ENCODE data around the gene LIN7A.

The LIN7A gene, protein sequence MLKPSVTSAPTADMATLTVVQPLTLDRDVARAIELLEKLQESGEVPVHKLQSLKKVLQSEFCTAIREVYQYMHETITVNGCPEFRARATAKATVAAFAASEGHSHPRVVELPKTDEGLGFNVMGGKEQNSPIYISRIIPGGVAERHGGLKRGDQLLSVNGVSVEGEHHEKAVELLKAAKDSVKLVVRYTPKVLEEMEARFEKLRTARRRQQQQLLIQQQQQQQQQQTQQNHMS

DNA sequence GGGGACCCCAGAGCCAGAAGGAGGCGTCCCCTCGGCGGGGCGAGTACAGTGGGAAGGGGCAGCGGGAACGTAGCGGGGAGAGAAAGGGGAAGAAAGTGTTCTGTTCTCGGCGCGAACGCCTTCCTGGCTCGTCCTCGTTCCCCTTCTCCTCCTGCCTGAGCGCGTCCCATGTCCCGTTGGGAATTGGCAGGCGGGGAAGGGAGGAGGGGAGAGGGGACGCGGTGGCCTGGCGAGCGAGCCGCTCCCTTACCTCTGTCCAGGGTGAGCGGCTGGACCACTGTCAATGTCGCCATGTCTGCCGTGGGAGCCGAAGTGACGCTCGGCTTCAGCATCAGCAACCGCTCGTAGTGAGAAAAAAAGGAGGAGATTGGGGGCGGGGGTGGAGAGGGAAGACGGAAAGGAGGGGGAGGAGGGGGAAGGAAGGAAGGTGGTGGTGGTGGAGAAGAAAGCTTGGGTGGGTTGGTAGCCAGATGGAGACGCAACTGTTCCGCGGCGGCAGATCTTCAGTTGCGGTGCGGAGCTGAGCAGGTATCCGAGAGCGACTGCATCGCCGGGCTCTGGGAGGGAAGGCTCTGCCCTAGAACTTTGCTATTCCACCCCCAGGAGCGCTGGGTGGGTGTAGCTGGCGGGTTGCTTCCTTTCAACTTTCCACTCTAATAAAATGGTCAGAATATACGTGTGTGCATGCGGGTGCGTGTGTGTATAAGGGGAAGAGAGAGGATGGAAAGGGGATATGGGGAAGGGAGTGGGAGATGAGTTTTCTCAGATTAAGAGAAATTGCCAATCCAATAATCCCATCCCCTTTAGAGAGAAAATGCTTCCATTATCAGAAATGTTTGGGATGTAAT, at the start of gene LIN7A:
LIN7A (minus strand) TSS at position 544 of the 848 bp plus-strand sequence; CDS start at position 332, 212 bp downstream.
- H3K4me1 Mint-ChIP-seq = no peaks in the 10 kb centered on the region
- H3K4me3 Mint-ChIP-seq = no peak within 1 kb of the TSS
- no peaks in the 10 kb centered on the region for H3K36me3 Mint-ChIP-seq
- no peak within 1 kb of the TSS for H3K27ac Mint-ChIP-seq
- no peaks in the 10 kb centered on the region for H3K9me3 Mint-ChIP-seq
- ATAC-seq = no peak
- H3K27me3 Mint-ChIP-seq = peaks cover 23% of the 10 kb centered on the region

DNA sequence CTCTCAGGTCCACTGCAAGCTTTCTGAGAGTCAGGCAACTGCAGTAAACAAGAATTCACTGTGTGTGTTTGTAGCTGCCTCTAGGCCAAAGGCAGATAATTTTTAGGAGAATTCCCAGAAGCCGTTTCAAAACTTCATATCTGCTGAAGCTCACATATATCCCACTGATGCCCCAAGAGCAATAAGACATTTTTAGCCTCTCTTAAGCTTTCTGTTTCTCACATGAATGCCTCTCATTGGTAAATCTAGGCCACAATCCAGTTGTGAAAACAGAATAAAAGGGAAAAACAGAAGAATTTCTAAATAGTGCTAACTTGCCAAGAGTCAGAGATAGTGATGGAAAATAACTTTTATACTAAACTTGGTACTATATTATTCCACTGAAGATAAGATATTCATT, 48.5 kb upstream of the LIN7A start:
- no peak overlapping the region for H3K4me3 Mint-ChIP-seq
- no peak for ATAC-seq
- peaks cover 2% of the 10 kb centered on the region for H3K9me3 Mint-ChIP-seq
- H3K36me3 Mint-ChIP-seq = no peaks in the 10 kb centered on the region
- H3K27me3 Mint-ChIP-seq = no peaks in the 10 kb centered on the region
- H3K27ac Mint-ChIP-seq = no peak overlapping the region
- no peaks in the 10 kb centered on the region for H3K4me1 Mint-ChIP-seq

- Mint-ChIP-seq H3K4me3 (no peak overlapping the region), H3K27ac (no peak overlapping the region), H3K27me3 (no peaks in the 10 kb centered on the region), H3K9me3 (peaks cover 2% of the 10 kb centered on the region), H3K36me3 (no peaks in the 10 kb centered on the region), H3K4me1 (no peaks in the 10 kb centered on the region)
- no peak for ATAC-seq
Observed at GRCh38 chr12:80979816-80980215, 42.1 kb upstream of the LIN7A start.

- Mint-ChIP-seq H3K27ac (no peak overlapping the region), H3K27me3 (no peaks in the 10 kb centered on the region), H3K36me3 (no peaks in the 10 kb centered on the region), H3K4me3 (no peak overlapping the region), H3K4me1 (no peaks in the 10 kb centered on the region), H3K9me3 (peaks cover 2% of the 10 kb centered on the region)
- no peak for ATAC-seq
Observed at GRCh38 chr12:80979251-80979650, 41.5 kb upstream of the LIN7A start.

DNA sequence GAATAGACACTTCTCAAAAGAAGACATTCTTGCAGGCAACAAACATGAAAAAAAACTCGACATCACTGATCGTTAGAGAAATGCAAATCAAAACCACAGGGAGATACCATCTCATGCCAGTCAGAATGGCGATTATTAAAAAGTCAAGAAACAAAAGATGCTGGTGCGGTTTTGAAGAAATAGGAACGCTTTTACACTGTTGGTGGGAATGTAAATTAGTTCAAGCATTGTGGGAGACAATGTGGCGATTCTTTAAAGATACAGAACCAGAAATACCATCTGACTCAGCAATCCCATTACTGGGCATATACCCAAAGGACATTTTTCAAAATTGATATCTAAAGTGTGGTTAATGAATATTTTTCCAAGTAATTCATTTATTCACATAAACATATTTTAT, 39.6 kb upstream of the LIN7A start:
- H3K27ac Mint-ChIP-seq = no peak overlapping the region
- no peaks in the 10 kb centered on the region for H3K27me3 Mint-ChIP-seq
- H3K36me3 Mint-ChIP-seq = no peaks in the 10 kb centered on the region
- H3K4me3 Mint-ChIP-seq = no peak overlapping the region
- no peaks in the 10 kb centered on the region for H3K4me1 Mint-ChIP-seq
- ATAC-seq = no peak
- H3K9me3 Mint-ChIP-seq = peaks cover 2% of the 10 kb centered on the region

- no peaks in the 10 kb centered on the region for H3K27me3 Mint-ChIP-seq
- no peak for ATAC-seq
- no peaks in the 10 kb centered on the region for H3K9me3 Mint-ChIP-seq
- no peak overlapping the region for H3K27ac Mint-ChIP-seq
- no peaks in the 10 kb centered on the region for H3K4me1 Mint-ChIP-seq
- H3K36me3 Mint-ChIP-seq = no peaks in the 10 kb centered on the region
- H3K4me3 Mint-ChIP-seq = no peak overlapping the region
Observed at GRCh38 chr12:80968326-80968725, 30.6 kb upstream of the LIN7A start.

DNA sequence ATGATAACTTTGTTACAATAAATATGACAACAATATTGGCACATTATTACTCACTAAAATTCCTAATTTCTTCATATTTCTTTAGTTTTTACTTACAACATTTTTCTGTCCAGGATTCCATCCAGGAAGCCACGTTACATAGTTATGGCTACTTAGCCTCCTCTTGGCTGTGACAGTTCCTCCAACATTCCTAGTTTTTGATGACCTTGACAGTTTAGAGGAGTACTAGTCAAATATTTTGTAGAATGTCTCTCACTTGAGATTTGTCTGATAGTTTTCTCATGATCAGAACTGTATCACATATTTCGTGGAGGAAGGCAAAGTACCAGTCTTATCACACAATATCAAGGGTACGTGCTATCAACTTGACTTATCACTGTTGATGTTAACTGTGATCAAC, 29.8 kb upstream of the LIN7A start:
- no peaks in the 10 kb centered on the region for H3K4me1 Mint-ChIP-seq

GRCh38 chr12:80966001-80966400, 28.3 kb upstream of the LIN7A start:
- Mint-ChIP-seq H3K4me1 (no peaks in the 10 kb centered on the region), H3K9me3 (no peaks in the 10 kb centered on the region), H3K4me3 (no peak overlapping the region), H3K36me3 (no peaks in the 10 kb centered on the region), H3K27ac (no peak overlapping the region), H3K27me3 (no peaks in the 10 kb centered on the region)
- no peak for ATAC-seq

More for the DNA sequence above, 29.8 kb upstream of the LIN7A start:
- Mint-ChIP-seq H3K36me3 (no peaks in the 10 kb centered on the region), H3K4me3 (no peak overlapping the region), H3K27ac (no peak overlapping the region), H3K27me3 (no peaks in the 10 kb centered on the region), H3K9me3 (no peaks in the 10 kb centered on the region)
- ATAC-seq = no peak

- Mint-ChIP-seq H3K4me1 (no peaks in the 10 kb centered on the region), H3K27me3 (no peaks in the 10 kb centered on the region), H3K9me3 (no peaks in the 10 kb centered on the region), H3K4me3 (no peak overlapping the region), H3K27ac (no peak overlapping the region), H3K36me3 (no peaks in the 10 kb centered on the region)
- no peak for ATAC-seq
Observed at GRCh38 chr12:80958162-80958561, 20.4 kb upstream of the LIN7A start.

DNA sequence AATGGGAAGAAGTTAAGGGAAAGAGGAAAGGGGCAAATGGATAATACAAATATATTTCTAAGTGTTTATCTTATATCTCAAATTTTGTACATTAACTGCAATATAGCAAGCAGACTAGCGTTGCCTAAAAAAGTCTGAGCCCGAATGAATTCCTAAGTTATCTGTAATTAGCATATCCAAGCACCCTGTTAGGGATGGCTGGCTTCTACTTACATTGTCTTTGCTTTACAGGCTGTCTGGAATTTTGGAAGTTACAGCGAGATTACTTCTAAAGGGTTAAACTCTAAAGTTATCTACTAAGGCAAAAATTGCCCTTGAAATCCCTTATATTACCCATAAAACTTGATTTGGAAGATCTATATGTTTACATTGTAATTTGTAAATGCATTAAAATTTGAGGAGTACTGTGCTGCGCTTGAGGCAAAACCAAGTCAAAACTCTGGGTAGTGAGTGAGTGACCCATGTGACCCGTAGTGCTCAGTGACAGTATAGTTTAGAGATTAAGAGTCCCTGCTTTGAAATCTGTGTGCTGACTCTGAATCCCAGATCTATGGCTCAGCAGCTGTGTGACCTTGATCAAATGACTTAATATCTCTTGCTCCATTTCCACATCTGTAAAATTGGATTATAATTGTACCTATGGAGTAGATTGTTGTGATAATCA, 17.3 kb upstream of the LIN7A start:
- no peak for ATAC-seq
- H3K4me3 Mint-ChIP-seq = no peak overlapping the region
- no peaks in the 10 kb centered on the region for H3K27me3 Mint-ChIP-seq
- H3K36me3 Mint-ChIP-seq = no peaks in the 10 kb centered on the region
- H3K9me3 Mint-ChIP-seq = no peaks in the 10 kb centered on the region
- no peaks in the 10 kb centered on the region for H3K4me1 Mint-ChIP-seq
- no peak overlapping the region for H3K27ac Mint-ChIP-seq

GRCh38 chr12:80952443-80952842, 14.7 kb upstream of the LIN7A start:
- no peaks in the 10 kb centered on the region for H3K9me3 Mint-ChIP-seq
- H3K4me1 Mint-ChIP-seq = no peaks in the 10 kb centered on the region
- H3K27ac Mint-ChIP-seq = no peak overlapping the region
- no peak for ATAC-seq
- H3K27me3 Mint-ChIP-seq = no peaks in the 10 kb centered on the region
- no peaks in the 10 kb centered on the region for H3K36me3 Mint-ChIP-seq
- no peak overlapping the region for H3K4me3 Mint-ChIP-seq

DNA sequence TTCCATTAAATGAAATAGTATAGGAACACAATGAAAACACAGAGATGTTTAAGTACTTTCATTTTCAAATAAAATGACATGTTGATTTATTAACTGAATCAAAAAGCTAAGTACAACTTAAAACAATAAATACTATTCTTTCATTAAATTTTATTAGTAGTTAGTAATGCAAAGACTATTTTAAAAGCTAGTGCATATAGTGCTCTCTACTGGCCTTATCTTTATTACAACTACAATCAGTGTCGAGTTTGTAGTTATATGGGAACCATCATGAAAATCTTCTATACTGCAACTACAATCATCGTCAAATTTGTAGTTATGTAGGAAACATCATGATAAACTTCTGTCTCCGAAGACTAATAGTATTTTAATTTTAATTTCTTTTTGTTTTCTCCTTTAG, 8.9 kb upstream of the LIN7A start:
- Mint-ChIP-seq H3K36me3 (no peaks in the 10 kb centered on the region), H3K9me3 (no peaks in the 10 kb centered on the region), H3K4me1 (no peaks in the 10 kb centered on the region)

GRCh38 chr12:80943338-80943737, 5.6 kb upstream of the LIN7A start:
- no peak overlapping the region for H3K4me3 Mint-ChIP-seq
- no peak overlapping the region for H3K27ac Mint-ChIP-seq
- no peaks in the 10 kb centered on the region for H3K4me1 Mint-ChIP-seq
- no peaks in the 10 kb centered on the region for H3K36me3 Mint-ChIP-seq
- H3K9me3 Mint-ChIP-seq = no peaks in the 10 kb centered on the region
- ATAC-seq = no peak
- peaks cover under 1% of the 10 kb centered on the region for H3K27me3 Mint-ChIP-seq

More for the DNA sequence above, 8.9 kb upstream of the LIN7A start:
- H3K27ac Mint-ChIP-seq = no peak overlapping the region
- H3K27me3 Mint-ChIP-seq = no peaks in the 10 kb centered on the region
- no peak for ATAC-seq
- no peak overlapping the region for H3K4me3 Mint-ChIP-seq

DNA sequence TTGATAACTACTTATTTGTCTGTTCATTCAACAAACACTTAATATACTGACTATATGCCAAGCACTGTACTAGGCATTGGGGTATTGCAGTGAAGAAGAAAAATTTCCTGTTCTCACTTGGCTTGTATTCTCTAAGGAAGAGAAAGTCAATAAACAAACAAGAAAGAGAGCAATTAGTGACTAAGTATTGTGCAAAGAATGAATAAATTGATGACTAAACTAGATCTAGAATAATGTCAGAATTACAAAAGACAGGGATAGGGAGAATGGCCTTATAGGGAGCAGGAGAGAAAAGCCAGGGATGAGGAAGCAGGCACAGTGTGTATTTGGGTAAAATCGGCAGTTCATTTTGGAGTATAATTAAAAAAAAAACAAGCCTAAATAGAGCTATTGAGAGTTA, 4.2 kb upstream of the LIN7A start:
- Mint-ChIP-seq H3K4me3 (no peak overlapping the region), H3K27ac (no peak overlapping the region), H3K36me3 (no peaks in the 10 kb centered on the region), H3K9me3 (no peaks in the 10 kb centered on the region), H3K27me3 (peaks cover 14% of the 10 kb centered on the region), H3K4me1 (no peaks in the 10 kb centered on the region)
- no peak for ATAC-seq

DNA sequence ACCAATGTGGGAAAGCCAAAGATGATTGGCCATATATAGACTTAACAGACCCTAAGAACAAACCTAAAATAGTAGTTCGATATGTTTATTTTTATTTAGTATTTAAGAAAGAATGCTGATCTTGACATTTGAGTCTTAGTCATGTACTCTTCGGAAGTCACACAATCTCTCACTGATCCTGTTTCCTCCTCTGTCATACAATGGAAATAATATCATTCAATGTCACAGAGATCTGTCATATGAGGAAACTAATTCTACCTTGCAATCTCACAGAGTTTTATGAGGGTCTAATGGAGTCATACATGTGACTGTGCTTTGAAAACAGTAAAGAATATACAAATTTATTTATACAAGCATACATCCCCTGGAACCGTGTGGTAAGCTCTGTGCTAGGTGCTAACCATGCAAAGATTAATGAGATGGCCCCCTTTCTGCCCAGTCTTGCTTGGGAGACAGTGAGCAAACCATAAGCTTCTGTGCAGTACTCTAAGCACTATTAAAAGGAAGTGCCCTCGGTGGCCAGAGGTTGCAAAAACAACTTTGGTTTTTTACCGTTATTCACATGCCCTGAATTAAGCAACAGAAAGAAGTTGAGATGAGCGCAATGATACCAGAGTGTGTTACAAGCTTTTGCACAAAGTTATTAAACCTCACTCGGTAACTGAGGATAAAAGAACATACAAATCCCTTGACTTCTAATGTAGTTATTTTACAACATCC, 1.7 kb upstream of the LIN7A start:
- Mint-ChIP-seq H3K4me1 (no peaks in the 10 kb centered on the region), H3K27ac (no peak overlapping the region), H3K9me3 (no peaks in the 10 kb centered on the region), H3K36me3 (no peaks in the 10 kb centered on the region), H3K4me3 (no peak overlapping the region), H3K27me3 (peaks cover 23% of the 10 kb centered on the region)
- ATAC-seq = no peak
